Measurements from ENCODE around the gene AARS2. TPM values are rescaled to one million over a fixed set of nuclear protein-coding genes. Genes with fewer than 3 reads are reported as not detected.

Gene AARS2
- total and polyA plus RNA-seq, 2 of the 8 experiments (the other 6 are each of a cell fraction or from before 2014, with no cell fraction given) = 8.6 to 20.4 TPM

DNA sequence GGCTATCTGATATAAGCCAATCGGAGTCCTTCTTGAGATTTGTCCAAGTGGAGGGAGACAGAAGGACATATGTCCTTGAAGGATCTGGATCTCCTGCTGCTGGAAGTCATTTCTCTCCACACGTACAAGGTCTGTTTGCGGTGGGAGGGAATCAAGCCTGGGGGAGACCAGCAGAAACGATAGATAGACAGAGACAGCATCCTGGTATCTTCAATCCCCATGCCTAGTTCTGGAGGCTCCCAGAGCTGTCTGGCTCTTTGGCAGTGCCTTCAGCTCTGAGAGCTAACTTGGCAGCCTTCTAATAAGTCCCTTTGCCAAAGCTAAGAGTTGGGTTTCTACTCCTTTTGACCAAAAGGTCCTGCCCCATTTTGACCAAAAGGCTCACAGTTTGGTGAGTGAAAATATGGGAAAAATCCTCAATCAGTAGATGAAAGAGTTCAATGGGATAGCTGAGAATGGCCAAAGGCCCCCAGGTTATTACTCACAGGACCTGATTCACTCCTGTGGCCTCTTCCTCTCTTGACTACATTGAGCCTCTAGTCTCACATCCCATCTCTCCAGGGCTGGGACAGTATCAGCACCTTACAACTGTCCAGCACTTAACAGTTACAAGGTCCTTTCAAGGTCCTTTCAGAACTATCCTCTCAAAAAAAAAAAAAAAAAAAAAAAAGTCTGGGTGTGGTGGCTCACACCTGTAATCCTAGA is 20.3 kb downstream of the AARS2 start:
- Histone ChIP-seq H2BK20ac (ENCODE audit: low read length) (no peak overlapping the region), H3K4me1 (replicated peaks in 1 of 4; ENCODE audit: control insufficient read depth in 3 of 4, insufficient read depth in 4 of 4, low read length in 3 of 4) (peaks cover 0 to 2% (median 1%) of the 10 kb centered on the region in 4 experiments; a peak in 3 of 7 replicates), H3K56ac (replicated peaks; ENCODE audit: insufficient read length, low read depth, low read length) (no peak overlapping the region), H3K9ac (replicated peaks in 1 of 4; ENCODE audit: extremely low read depth in 1 of 4, low read depth in 3 of 4, low read length in 3 of 4) (no peak overlapping the region), H3K4ac (replicated peaks; ENCODE audit: insufficient read length, low read depth, low read length) (no peak overlapping the region), H2BK12ac (ENCODE audit: low read depth, low read length) (no peak overlapping the region), H3K36me3 (ENCODE audit: control insufficient read depth in 2 of 4, insufficient read depth in 4 of 4, low read length in 3 of 4) (no peaks in the 10 kb centered on the region), H2AK5ac (ENCODE audit: low read depth, low read length) (no peak overlapping the region), H2BK15ac (ENCODE audit: low read length) (no peak overlapping the region), H2AFZ (ENCODE audit: low read length) (no peak overlapping the region), H4K5ac (ENCODE audit: insufficient read length, low read depth, low read length) (no peak overlapping the region), H3K4me2 (ENCODE audit: insufficient read depth in 1 of 2, low read depth in 2 of 2, low read length in 2 of 2) (no peak overlapping the region), H3K4me3 (ENCODE audit: extremely low read depth in 1 of 4, insufficient read depth in 2 of 4, low read depth in 3 of 4, low read length in 4 of 4) (no peak overlapping the region), H3K27me3 (replicated peaks in 1 of 4; ENCODE audit: control insufficient read depth in 3 of 4, extremely low read depth in 1 of 4, insufficient read depth in 3 of 4, low read length in 3 of 4) (peaks cover 0 to 20% (median 15%) of the 10 kb centered on the region in 4 experiments; a peak in 6 of 7 replicates), H3K27ac (ENCODE audit: low read depth, low read length) (no peak overlapping the region), H2BK120ac (replicated peaks; ENCODE audit: low read depth, low read length) (no peak overlapping the region), H2BK5ac (ENCODE audit: low read depth, low read length) (no peak overlapping the region), H3K18ac (ENCODE audit: extremely low read depth, low read length) (no peak overlapping the region), H3K23me2 (ENCODE audit: low read depth, low read length) (peaks cover 11% of the 10 kb centered on the region; the same call in 1 of the 2 replicates), H4K20me1 (replicated peaks in 1 of 2; ENCODE audit: control insufficient read depth in 1 of 2, insufficient read depth in 2 of 2, low read length in 2 of 2) (no peaks in the 10 kb centered on the region), H3K23ac (ENCODE audit: insufficient read length) (no peak overlapping the region), H3K79me2 (ENCODE audit: control insufficient read depth in 1 of 2, insufficient read depth in 2 of 2, low read length in 2 of 2) (no peaks in the 10 kb centered on the region), H4K8ac (ENCODE audit: extremely low read depth, insufficient read depth, low read length) (no peak overlapping the region), H3K9me3 (ENCODE audit: insufficient read depth in 2 of 2, low read depth in 1 of 2, low read length in 1 of 2) (no peaks in the 10 kb centered on the region), H3K14ac (ENCODE audit: insufficient read length) (no peak overlapping the region), H4K91ac (replicated peaks; ENCODE audit: insufficient read length, low read length) (no peak overlapping the region), H3K79me1 (ENCODE audit: low read depth, low read length) (no peaks in the 10 kb centered on the region)
- WGBS, 2 experiments (ENCODE audit: extremely low coverage in 1 of 2, insufficient coverage in 1 of 2, insufficient read length in 1 of 2, insufficient replicate concordance in 2 of 2, low coverage in 1 of 2, low lambda C conversion rate in 2 of 2, missing lambda C conversion rate in 1 of 2) = 83% methylated on average over 4 of the region's 4 CpGs; no CpG with 5 or more reads in 1 of the 2 experiments
- no peak for FAIRE-seq
- ChIA-PET POLR2A (ENCODE audit: partially characterized antibody) (interaction anchor here (1.0 to 2.5 kb wide), 12 partner anchors 9 to 49 kb away, joined by 3 to 16 read pairs (median 4); partner anchors contain the start of genes AARS2, HSP90AB1 and SPATS1), CTCF (ENCODE audit: partially characterized antibody) (interaction anchor here (0.8 to 6.2 kb wide), 9 partner anchors 9 to 46 kb away, joined by 3 to 69 read pairs (median 5); no protein-coding TSS in a partner anchor)
- TF ChIP-seq CREB1 (IDR thresholded peaks at IDR 0.05) = no peak
- TF ChIP-seq, protein P1, sequence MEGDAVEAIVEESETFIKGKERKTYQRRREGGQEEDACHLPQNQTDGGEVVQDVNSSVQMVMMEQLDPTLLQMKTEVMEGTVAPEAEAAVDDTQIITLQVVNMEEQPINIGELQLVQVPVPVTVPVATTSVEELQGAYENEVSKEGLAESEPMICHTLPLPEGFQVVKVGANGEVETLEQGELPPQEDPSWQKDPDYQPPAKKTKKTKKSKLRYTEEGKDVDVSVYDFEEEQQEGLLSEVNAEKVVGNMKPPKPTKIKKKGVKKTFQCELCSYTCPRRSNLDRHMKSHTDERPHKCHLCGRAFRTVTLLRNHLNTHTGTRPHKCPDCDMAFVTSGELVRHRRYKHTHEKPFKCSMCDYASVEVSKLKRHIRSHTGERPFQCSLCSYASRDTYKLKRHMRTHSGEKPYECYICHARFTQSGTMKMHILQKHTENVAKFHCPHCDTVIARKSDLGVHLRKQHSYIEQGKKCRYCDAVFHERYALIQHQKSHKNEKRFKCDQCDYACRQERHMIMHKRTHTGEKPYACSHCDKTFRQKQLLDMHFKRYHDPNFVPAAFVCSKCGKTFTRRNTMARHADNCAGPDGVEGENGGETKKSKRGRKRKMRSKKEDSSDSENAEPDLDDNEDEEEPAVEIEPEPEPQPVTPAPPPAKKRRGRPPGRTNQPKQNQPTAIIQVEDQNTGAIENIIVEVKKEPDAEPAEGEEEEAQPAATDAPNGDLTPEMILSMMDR (IDR thresholded peaks at IDR 0.05; ENCODE audit: control extremely low read depth in 1 of 3, insufficient read depth in 1 of 3, low read depth in 1 of 3, low read length in 3 of 3) = no peak
- no peak for DNase-seq (ENCODE audit: low read depth in 1 of 2, low spot score in 2 of 2)
